HG03520 (cell line): Measurements from ENCODE around the gene GBX2.

Experiments used
- ATAC-seq: cut with Tn5 transposase; IDR thresholded peaks from one replicate; pipeline ENCODE4 v1.9.1; 2021; ENCODE audit warnings: mild to moderate bottlenecking, moderate library complexity; ENCODE audit not compliant: unreplicated experiment

GBX2 gene

GRCh38 chr2:236169741-236170589 is 1.8 kb upstream of the GBX2 start:
- ATAC-seq: no peak

- ATAC-seq: no peak
Measured at GRCh38 chr2:236169151-236169721, 1.1 kb upstream of the GBX2 start.

DNA sequence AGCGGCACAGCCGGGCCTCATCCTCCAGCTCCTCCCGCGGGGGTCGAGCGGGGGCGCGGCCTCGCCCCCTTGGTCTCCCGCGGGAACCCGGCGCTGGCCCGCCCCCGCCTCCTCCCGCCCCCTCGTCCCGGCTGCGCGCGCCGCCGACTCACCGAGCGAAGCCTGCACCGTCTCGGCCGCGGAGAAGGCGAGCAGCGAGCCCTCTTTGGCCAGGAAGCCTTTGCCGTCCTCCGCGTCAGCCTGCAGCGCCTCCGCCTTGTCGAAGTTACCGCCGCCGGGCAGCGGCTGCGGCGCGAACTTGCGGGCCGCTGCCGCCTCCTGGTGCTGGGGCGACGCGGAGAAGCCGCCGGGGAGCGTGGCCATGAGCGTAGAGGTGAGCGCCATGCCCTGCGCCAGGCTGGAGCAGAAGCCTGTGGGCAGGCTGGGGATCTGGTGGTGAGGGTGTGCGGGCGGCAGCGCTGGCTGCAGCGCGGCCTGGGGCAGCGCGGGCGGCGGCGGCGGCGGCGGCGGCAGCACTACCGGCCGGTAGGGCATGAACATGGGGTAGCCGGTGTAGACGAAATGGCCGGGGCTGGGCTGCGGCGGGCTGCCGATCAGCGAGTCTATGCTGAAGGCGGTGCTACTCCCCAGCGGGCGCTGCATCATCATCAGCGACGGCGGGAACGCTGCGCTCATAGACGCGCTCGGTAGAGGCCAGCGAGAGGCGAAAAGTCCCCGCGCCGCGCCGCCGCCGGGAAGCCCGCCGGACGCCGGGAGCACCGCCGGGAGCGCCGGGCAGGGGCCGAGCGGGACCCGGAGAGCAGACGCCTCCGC is 683 bp downstream of the GBX2 start:
- ATAC-seq: no peak

- ATAC-seq: no peak
Measured at GRCh38 chr2:236166796-236167296, 1.3 kb downstream of the GBX2 start.

GRCh38 chr2:236165842-236166795 is 2.1 kb downstream of the GBX2 start:
- no peak for ATAC-seq

DNA sequence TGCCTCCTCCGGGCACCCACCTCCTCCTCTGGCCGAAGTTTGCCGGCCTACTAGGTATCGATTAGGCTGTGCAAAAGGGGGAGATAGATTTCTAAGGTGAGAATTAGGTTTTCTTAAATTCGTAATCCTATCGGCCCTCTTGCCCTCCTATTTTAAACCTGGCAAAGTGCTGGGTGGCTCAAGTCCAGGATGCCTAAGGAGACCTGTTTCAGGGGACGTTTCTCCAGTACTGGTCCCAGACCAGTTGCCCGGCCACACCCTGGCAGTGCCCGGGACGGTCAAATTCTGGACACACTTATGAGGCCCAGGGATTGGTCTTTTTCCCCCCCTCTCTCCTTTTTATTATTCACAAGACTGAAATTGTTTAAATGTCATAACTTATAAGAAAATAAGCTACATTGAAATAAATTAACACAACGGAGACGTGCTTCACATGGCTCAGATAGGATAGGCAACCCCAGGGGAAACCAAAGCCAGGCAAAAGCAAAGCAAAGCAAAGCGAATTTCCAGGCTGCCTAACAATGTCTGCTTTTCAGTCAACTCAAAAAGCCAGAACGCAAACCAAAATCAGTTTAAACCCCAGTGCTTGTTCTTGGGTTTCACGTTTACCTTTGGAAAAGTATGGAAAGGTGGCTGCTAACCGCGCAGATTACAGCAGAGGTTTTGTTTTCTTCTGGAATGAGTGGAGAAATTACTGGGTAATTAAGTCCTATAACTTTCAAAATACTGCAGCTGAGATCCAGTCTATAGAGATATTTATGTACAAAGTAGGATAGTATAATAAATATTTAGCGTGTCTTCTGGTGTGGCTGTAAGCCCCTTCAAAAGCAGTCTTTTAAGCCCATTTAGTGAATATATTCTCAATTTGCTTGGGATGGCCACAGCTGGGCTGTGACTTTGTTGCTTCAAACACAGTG is 3.0 kb downstream of the GBX2 start:
- no peak for ATAC-seq

- ATAC-seq: no peak
Measured at GRCh38 chr2:236164201-236164924, 3.8 kb downstream of the GBX2 start.

DNA sequence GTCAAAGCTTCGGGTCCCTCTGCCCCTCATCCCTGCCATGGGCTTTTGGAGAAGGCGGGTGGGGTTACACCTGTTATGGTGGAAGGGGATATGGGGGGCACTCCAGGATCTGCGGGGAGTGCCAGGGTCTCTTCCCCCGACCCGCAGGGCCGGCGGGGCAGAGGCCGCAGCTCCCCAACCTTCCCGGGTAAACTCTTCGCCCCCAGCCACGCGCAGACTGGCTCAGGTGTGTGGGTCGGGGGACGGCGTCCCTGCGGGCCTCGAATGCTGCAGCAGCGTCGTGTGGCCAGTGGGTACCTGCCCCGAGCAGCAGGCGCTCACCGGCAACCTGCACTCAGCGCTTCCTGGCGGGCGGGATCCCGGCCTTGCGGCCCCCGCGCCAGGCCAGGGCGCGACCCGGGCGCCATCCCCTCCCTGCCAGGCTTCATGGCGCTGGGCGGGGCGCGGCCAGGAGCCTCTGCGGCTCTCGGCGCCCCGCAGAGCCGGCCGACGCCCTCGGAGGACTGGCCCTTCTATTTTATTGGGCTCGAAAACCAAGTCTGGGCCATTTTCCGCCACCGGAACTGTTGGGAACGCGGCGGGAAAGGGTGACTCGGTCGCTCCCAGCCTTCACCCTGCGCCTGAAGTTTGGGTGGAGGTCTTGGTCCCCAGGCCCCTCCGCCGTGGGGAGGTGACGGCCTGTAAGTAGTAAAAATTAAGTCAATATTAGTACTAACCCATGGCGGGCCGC is 4.5 kb downstream of the GBX2 start:
- no peak for ATAC-seq

- no peak for ATAC-seq
Measured at GRCh38 chr2:236162882-236163470, 5.2 kb downstream of the GBX2 start.

DNA sequence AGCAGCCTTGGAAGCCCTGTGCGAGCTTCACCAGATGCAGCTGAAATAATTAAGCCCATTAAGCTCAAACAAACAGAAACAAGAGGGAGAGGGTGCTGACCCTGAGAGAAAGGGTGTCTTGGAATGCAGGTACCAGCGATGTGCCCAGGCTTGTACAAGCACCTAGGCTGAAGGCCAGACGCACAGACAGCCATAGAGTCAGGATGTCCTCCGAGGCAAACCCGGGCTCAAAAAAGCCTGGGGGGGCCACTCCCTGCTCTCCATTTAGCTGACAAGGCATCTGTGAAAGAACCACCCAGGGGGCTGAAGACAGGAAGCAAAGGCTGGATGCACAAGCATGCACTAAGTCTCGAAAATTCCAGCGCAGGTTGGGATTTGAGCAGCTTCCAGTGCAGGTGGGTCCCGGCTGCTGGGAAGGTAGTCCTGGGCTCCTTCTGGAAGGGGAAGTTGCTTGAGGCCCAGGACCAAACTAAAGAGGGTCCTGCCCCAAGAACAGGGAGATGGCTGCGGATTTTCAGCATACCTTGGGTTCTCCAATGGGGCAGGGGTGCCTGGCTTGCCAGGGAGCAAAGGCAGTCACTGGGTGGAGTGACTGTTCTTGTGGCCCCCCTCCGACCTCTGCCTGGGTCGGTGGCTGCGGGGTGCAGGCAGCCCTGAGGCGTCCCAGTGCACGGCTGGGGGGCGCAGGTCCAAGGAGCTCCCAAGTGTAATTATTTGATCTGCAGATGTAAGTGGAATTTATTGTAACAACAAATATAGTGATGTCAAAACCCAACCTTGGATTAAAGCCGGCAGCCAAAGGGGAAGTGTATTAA is 5.9 kb downstream of the GBX2 start:
- no peak for ATAC-seq

DNA sequence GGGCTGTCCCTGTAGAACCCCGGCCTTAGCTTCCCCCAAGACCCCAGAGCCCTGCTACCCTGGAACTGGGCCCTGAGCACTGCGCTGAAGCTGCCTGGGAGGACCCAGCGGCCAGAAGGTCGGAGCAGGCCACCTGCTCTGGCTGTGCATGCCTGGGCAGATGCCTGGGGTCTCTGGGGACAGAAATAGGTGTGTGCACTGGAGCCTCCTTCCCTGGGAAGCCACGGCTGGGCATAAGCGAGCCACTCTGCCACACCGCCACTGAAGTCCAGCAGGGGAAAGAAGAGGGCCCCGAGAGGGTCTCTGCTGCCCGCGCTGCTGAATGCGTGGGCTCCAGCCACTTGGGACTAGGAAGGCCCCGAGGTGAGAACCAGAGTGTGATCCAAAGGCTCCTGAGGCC is 6.7 kb downstream of the GBX2 start:
- ATAC-seq: no peak

- no peak for ATAC-seq
Measured at GRCh38 chr2:236161082-236161462, 7.1 kb downstream of the GBX2 start.

DNA sequence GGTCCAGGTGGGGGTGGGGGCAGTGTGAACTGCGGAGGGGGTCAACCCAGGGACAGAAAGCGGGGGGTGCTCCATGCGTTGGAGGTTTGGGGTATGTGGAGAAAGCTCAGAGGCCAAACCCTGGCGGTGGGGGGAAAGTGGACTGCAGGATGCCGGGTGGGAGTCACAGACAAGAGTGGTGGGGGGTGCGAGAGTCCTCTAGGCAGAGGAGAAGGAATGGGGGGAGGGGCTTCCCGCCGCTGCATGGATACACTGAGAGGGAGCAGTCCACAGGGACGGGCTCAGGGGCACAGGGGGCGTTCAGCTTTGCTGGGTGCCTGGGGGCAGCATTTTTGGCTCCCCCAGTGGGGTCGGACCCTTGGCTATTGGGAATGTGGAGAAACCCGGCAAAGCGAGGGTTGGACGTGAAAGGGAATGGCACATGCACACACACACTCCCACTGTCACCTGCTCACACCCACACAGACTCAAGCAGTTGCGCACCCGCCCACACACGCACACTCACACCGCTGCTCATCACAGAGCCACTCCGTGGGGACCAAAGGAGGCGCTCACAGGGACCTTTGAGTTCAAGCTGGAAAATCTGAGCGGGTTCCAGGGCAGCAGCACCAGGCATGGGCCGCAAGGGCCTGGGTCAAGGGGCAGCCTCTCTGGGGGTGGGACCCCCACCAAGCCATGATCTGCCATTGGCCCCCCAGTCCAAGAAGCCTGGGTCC is 7.7 kb downstream of the GBX2 start:
- ATAC-seq: no peak

GRCh38 chr2:236159778-236160170 is 8.4 kb downstream of the GBX2 start:
- no peak for ATAC-seq

DNA sequence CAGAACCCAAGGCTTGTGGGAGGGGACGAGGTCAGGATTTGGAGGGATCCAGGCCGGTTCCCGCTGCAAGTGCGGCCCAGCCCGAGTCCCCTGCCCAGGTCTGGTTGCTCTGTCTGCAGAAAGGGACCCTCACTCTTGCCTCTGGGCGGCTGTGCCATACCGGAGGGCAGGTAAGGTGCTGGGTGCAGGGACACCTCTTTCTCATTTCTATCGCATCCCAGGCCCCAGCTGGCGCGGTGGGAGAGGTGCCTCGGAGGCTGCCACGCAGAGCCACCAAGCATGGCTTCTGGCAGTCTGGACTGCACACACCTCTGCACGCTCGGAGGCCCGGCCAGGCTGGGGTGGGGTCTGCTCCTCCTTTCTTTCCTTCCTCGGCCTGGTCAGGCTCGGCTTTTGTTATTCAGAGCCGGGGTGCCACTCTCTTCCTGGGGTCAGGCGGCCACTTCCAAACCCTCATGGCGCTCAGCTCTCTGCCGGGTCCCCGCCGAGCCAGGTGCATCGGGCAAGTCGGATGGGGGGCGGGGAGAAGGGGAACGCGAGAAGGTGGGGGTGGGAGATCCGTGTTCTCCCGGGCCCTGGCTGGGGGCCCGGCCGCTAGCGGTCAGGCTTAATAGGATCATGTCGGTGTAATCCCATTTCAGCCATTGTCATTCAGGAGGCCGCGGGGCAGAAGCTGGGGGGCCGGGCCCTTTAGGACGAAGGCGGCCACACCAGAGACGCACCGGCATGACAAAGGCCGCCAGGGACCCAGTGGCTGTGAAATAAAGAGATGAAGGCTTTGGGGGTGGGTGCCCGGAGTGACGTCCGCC is 9.0 kb downstream of the GBX2 start:
- ATAC-seq: no peak
